Activated naive CD8-positive, alpha-beta T cell (primary cell): Measurements from ENCODE around the gene EDN2.

Source experiments
- H3K27ac Mint-ChIP-seq: one replicate; pipeline ENCODE4 v1.8.0; 2021; ENCODE audit warnings: mixed read lengths
- H3K27me3 Mint-ChIP-seq: one replicate; pipeline ENCODE4 v1.8.0; 2021; ENCODE audit warnings: mixed read lengths
- H3K36me3 Mint-ChIP-seq: one replicate; pipeline ENCODE4 v1.8.0; 2021; ENCODE audit warnings: mixed read lengths
- H3K4me1 Mint-ChIP-seq: one replicate; pipeline ENCODE4 v1.8.0; 2021; ENCODE audit warnings: low read depth, mixed read lengths
- H3K4me3 Mint-ChIP-seq: one replicate; pipeline ENCODE4 v1.8.0; 2021; ENCODE audit warnings: mild to moderate bottlenecking, mixed read lengths
- H3K9me3 Mint-ChIP-seq: one replicate; pipeline ENCODE4 v1.8.0; 2021; ENCODE audit warnings: low read depth, mixed read lengths

Gene EDN2

DNA sequence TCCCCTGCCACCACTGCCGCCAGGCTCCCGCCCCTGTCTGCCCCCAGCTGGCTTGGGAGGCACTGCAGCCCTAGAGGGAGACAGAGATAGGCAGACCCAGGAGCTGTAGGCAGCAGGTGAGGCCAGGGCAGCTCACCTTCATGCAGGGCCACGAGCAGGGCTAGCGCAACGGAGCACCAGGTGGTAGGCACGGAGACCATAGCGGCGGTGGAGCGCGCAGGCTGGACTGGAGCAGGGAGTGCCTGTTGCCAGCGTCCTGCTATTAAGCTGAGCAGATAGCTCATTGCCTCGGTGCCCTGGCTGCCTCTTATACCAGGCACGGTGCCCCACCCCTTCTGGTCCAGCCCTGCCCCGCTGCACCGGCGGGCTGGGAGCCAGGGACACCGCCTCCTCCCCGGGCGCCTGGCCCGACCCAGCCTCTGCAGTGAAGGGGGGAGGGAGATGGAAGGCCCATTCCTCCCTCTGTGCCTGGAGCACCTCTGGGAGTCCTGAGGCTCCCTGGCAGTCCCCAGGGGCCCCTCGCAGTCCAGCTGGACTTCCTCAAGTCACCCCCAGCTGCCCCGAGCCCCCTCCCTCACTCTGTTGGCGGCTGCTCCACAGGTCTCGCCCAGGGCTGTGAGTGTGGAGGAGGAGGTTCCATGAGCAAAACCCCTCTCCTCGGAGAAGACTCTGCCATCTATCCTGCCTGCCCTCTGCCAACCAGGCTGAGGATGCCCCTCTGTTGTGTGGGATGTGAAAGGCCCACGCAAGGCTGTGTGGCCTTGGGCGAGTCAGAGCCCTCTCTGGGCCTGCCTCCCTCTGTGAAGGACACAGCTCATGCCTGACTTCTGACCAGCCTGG, at the start of gene EDN2:
Gene EDN2, minus strand, starts transcription at position 282 of the 840 bp plus-strand sequence. Its CDS starts 82 bp downstream, at position 200.
- Mint-ChIP-seq H3K27ac (no peak within 1 kb of the TSS), H3K27me3 (peaks cover 11% of the 10 kb centered on the region), H3K9me3 (no peaks in the 10 kb centered on the region), H3K4me1 (no peaks in the 10 kb centered on the region), H3K36me3 (no peaks in the 10 kb centered on the region), H3K4me3 (no peak within 1 kb of the TSS)

DNA sequence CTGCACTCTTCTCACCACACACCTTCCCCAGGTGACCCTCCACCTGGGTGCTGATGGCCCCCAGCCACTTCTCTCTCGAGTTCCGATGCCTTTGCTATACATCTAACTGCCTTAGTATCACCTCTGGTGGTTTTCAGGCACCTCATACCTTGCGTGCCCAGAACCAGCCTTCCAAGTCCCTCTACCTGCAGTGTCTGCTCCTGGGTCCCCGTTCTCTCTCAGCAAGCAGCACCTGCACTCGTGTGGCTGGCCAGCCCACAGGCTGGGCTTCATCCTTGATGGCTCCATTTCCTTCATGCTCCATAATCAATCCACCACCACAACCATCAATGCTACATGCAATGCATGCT, 49.2 kb upstream of the EDN2 start:
- H3K27ac Mint-ChIP-seq = peak overlapping the region; percentile 81
- no peak overlapping the region for H3K4me3 Mint-ChIP-seq
- H3K4me1 Mint-ChIP-seq = peaks cover 3% of the 10 kb centered on the region
- peaks cover 17% of the 10 kb centered on the region for H3K36me3 Mint-ChIP-seq
- H3K9me3 Mint-ChIP-seq = no peaks in the 10 kb centered on the region
- H3K27me3 Mint-ChIP-seq = no peaks in the 10 kb centered on the region

DNA sequence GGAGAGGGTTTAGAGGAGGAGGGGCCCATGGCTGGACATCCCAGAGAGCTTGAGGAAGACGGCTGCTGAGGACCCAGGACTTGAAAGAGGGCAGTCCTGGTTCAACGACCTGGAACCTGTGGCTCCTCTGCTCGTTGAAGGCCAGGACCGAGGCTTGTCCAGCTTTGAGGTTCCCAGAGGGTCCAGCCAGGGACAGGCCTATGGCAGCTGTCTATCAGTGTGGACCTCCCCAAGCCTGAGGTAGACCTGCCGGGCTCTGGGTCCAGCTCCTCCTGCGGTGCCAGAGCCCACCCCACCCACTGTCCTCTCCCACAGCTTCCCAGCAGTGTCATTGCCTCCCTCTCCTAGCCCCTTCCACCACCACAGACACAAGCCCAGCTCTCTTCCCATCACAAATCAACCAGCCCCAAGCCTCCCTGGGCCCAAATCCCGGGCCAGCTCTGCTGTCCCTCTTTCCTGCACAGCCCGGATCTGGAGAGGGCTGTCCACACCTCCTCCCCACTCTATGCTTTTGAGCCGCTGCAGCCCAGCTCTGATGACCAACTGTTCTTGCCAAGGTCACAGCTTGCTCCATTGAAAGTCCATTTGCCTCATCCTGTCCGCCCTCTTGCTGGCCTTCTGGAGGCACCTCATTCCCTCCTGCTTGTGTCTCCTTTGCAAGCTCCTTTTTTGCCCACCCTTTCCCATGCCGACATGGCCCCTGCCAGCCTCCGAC, 48.7 kb upstream of the EDN2 start:
- no peak overlapping the region for H3K4me3 Mint-ChIP-seq
- H3K36me3 Mint-ChIP-seq = peaks cover 17% of the 10 kb centered on the region

DNA sequence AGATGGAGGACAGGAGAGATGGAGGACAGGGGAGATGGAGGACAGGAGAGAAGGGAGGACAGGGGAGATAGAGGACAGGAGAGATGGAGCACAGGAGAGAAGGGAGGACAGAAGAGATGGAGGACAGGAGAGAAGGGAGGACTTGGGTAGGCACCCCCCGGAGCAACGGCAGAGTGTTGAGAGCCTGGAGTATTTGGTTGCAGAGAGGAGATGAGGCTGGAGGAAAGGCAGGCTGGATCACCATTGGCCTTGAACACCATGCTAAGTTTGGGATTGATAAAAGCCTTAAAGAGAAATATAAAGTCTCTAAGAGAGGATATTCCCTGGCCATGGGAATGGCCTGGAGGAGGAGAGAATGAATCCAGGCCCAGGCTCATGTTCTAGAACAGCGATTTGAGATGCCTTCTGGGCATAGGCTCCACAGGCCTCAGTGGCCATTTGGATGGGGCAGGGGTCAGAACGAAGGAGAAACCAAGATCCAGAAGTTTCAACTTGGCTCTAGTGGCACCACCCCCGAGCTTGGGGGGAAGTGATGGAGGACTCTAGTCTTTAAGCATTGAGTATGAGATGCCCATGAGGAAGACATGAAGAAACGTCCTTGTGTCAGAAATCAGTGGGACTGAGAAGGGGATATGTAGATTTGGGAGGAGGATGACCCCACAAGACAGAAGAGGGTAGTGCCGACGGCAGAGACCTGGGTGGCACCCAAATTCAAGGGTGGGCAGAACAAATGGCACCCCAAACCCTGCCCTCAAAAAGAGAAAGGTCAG, 47.9 kb upstream of the EDN2 start:
- Mint-ChIP-seq H3K9me3 (no peaks in the 10 kb centered on the region), H3K27me3 (no peaks in the 10 kb centered on the region), H3K27ac (peak overlapping the region; percentile 67), H3K4me1 (peaks cover 3% of the 10 kb centered on the region), H3K36me3 (peaks cover 17% of the 10 kb centered on the region), H3K4me3 (no peak overlapping the region)

More for the DNA sequence above, 48.7 kb upstream of the EDN2 start:
- Mint-ChIP-seq H3K27ac (peak overlapping the region; percentile 81), H3K9me3 (no peaks in the 10 kb centered on the region), H3K27me3 (no peaks in the 10 kb centered on the region), H3K4me1 (peaks cover 3% of the 10 kb centered on the region)

DNA sequence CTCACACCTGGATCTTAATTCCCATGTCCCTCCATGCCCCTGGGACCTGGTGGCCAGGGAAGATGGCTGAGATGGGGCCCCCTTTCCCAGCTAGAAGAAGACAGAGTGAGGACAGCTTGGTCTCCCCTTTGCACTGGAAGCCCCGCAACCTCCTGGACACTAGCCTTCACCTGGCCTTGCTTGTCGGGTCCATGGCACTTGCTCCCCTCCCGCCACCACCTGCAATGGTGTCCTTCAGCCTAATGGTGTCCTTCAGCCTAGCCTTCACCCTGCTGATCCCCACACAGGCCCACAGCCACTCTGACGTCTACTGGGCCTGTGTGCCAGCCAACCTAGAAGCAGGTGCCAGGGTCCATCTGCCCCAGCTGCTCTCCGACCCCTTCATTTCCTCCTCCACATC, 45.9 kb upstream of the EDN2 start:
- H3K27me3 Mint-ChIP-seq = no peaks in the 10 kb centered on the region

DNA sequence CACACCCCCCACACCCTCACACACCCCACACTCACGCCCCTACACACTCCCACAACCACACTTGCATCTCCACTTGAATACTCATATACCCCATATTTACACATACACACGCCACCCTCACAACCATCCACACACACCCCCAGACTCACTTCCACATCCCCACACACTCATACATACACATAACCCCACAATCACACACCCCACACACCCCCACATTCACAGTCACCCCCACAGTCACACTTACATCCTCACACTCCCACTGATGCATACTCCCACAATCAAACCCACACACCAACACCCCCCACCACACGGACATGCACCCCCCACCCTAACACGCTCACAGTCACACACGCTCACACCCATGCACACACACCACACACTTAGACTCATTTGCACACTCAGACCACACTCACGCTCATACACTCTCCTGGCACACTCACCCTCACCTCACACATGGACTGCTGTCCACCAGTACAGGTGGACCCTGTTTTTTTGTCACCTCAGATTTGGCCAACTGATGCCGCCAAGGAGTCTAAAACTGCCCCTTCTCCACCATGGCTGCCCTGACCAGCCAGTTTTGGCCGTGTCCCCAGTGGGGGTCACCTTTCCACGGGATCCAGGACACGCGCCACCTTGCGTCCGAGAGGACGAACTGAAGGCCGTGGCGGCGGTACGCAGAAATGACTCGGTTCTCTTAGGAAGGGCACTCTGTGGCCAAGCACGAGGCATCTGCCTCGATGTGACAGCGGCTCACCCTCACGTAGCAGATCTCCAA, 45.3 kb upstream of the EDN2 start:
- Mint-ChIP-seq H3K36me3 (peaks cover 8% of the 10 kb centered on the region), H3K4me1 (peaks cover 3% of the 10 kb centered on the region), H3K27ac (peak overlapping the region; percentile 76), H3K27me3 (no peaks in the 10 kb centered on the region), H3K4me3 (no peak overlapping the region), H3K9me3 (no peaks in the 10 kb centered on the region)

More for the DNA sequence above, 45.9 kb upstream of the EDN2 start:
- H3K4me1 Mint-ChIP-seq = peaks cover 3% of the 10 kb centered on the region
- H3K4me3 Mint-ChIP-seq = no peak overlapping the region
- H3K9me3 Mint-ChIP-seq = no peaks in the 10 kb centered on the region
- H3K27ac Mint-ChIP-seq = no peak overlapping the region
- H3K36me3 Mint-ChIP-seq = peaks cover 9% of the 10 kb centered on the region

DNA sequence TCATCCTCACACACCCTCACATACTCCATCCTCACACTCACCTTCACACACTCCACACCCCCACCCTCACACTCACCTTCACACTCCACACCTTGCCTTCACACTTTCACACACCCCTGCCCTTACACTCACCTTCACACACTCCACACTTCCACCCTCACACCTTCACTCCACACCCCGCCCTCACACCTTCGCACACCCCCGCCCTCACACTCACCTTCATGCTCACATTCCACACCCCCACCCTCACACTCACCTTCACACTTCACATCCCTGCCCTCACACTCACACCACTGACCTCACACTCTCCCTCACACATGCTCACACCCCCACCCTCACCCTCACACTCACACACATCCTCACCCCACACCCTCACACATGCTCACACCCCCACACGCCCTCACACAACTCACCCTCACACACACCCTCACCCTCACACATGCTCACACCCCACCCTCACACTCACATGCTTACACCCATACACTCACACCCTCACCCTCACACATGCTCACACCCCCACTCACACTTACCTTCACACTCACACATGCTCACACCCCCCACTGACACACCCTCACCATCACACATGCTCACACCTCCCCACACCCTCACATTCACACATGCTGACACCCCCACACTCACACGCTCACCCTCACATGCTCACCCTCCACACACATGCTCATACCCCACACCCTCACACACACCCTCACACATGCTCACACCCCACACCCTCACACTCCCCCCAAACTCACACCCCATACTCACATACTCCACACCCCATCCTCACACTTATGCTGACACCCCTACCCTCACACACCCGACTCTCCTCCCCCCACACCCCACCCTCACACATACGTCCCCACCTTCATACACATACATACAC, 44.5 kb upstream of the EDN2 start:
- Mint-ChIP-seq H3K4me3 (no peak overlapping the region), H3K9me3 (no peaks in the 10 kb centered on the region), H3K36me3 (peaks cover 2% of the 10 kb centered on the region), H3K4me1 (peaks cover 3% of the 10 kb centered on the region), H3K27me3 (no peaks in the 10 kb centered on the region), H3K27ac (no peak overlapping the region)

DNA sequence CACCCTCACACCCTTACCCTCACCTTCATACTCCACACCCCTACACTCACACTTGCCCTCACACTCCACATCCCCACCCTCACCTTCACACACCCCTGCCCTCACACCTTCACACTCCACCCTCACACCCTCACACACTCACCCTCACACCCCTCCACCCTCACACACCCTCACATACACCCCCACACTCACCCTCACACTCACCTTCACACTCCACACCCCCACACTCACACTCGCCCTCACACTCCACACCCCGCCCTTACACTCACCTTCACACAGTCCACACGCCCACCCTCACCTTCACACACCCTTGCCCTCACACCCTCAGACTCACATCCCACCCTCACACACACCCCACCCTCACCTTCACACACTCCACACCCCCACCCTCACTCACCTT, 43.6 kb upstream of the EDN2 start:
- no peaks in the 10 kb centered on the region for H3K9me3 Mint-ChIP-seq
- no peak overlapping the region for H3K27ac Mint-ChIP-seq
- H3K36me3 Mint-ChIP-seq = peaks cover 5% of the 10 kb centered on the region
- H3K4me3 Mint-ChIP-seq = no peak overlapping the region
- H3K4me1 Mint-ChIP-seq = peaks cover 2% of the 10 kb centered on the region
- H3K27me3 Mint-ChIP-seq = no peaks in the 10 kb centered on the region

DNA sequence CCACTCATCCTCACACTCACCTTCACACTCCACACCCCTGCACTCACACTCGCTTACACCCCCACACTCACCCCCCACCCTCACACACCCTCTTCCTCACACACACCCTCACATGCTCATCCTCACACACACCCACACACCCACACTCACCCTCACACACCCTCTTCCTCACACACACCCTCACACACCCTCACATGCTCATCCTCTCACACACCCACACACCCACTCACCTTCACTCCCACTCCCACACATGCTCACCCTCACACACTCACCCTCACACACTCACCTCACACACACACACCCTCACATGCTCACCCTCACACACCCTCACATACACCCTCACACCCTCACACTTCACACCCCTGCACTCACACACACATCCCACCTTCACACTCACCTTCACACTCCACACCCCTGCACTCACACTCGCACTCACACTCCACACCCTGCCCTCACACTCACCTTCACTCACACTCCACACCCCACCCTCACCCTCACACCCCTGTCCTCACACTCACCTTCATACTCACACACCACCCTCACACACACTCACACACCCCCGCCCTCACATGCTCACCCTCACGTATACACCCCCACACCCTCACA, 42.6 kb upstream of the EDN2 start:
- Mint-ChIP-seq H3K9me3 (no peaks in the 10 kb centered on the region), H3K27ac (no peak overlapping the region), H3K27me3 (no peaks in the 10 kb centered on the region), H3K4me1 (peaks cover 2% of the 10 kb centered on the region), H3K36me3 (peaks cover 7% of the 10 kb centered on the region), H3K4me3 (no peak overlapping the region)

DNA sequence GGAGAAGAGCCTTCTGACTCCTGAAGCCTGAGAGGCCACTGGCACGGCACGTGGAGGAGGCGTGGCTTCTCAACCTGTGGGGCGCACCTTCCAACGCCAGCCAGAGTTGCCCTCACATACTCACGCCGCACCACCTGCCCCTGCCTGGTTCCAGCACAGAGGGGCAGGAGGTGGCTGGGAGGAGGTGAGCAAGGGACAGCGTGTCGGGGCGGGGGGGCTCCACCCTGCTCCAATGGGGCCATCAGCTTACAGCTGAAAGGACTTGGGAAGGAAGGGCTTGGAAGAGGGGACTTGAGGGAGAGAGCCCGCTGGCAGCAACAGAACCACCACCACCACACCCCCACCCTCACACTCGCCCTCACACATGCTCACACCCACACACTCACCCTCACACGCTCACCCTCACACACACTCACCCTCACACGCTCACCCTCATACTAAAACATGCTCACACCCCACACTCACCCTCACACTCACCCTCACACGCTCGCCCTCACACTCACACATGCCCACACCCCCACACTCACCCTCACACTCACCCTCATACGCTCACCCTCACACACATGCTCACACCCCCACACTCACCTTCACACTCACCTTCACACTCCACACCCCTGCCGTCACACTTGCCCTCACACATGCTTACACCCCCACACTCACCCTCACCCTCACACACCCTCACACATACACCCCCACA, 41.6 kb upstream of the EDN2 start:
- H3K27ac Mint-ChIP-seq = no peak overlapping the region
- peaks cover 2% of the 10 kb centered on the region for H3K4me1 Mint-ChIP-seq
- H3K9me3 Mint-ChIP-seq = no peaks in the 10 kb centered on the region
- peaks cover 7% of the 10 kb centered on the region for H3K36me3 Mint-ChIP-seq
- no peak overlapping the region for H3K4me3 Mint-ChIP-seq
- H3K27me3 Mint-ChIP-seq = no peaks in the 10 kb centered on the region

DNA sequence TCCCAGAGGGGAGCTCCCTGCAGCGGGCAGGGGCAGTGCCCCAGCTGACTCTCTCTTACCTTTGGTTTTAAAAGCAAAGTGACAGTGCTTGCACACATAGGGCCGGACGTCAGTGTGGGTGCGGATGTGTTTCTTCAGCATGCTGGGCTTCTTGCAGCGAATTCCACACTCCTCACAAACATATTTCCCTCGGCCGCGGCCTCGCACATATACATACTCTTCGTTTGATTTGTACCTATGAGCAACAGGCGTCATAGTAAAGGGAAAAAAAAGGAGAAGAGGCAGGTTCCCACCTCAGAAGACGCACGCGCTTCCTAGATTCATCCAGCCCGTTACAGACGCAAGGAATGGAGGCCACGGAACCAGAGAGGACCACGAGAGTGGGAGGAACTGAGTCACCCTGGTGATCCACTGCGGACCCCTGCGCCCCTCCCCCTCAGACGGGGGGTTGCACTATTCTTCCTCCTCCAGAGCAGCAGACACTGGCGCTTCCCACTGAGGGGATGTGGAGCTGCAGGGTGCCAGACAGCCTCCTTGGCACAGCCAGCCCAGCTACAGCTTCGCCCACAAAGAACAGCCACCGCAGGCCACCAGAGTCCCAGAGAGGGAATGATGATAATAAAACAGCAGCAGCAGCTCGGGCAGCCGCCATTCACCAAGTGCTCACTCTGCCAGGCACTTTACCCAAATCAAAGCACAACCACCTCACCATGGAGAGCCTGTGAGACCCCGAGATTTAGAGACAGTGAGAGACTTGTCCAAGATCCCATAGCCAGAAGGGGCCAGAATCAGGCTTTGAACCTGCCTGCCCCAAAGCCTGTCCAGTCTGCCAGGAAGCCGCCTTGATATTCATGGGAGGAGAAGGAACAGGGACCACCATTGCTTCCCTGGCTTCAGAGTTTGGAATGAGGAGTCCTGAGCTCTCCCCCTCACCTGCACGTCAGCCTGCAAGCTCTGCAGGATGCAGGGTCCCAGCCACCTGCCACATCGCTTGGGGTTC, 40.5 kb upstream of the EDN2 start:
- Mint-ChIP-seq H3K9me3 (no peaks in the 10 kb centered on the region), H3K27me3 (no peaks in the 10 kb centered on the region), H3K27ac (peak overlapping the region; percentile 41), H3K4me3 (no peak overlapping the region), H3K4me1 (peaks cover 2% of the 10 kb centered on the region), H3K36me3 (peaks cover 7% of the 10 kb centered on the region)
